NCI-H82 (cell line): ENCODE results near the gene TASOR.
"Not testable (repeated sequence)": the region's sequence is repeated elsewhere in the genome, so short reads cannot be mapped to it uniquely, and the experiment has no call there.

Experiments used
- DNase-seq: peaks from one replicate; lab custom pipeline; 2025; lab: John Stamatoyannopoulos, UW

Gene TASOR

GRCh38 chr3:56683122-56683817 lies at the start of gene TASOR:
Gene TASOR (minus strand): TSS chr3:56683265. CDS start chr3:56683006, 259 bp downstream.
- peak; percentile 82 for DNase-seq

GRCh38 chr3:56732109-56732508 lies 49.0 kb upstream of the TASOR start:
- no peak for DNase-seq

- no peak for DNase-seq
These were observed 42.1 kb upstream of the TASOR start for GRCh38 chr3:56725175-56725574.

GRCh38 chr3:56724676-56725075 lies 41.6 kb upstream of the TASOR start:
- no peak for DNase-seq

- DNase-seq = no peak
These were observed 37.8 kb upstream of the TASOR start for GRCh38 chr3:56720849-56721248.

- DNase-seq = not testable (repeated sequence)
These were observed 35.7 kb upstream of the TASOR start for GRCh38 chr3:56718809-56719208.

- DNase-seq = no peak
These were observed 28.3 kb upstream of the TASOR start for GRCh38 chr3:56711344-56711743.

- DNase-seq = not testable (repeated sequence)
These were observed 24.3 kb upstream of the TASOR start for GRCh38 chr3:56707412-56707811.

- DNase-seq = no peak
These were observed 23.6 kb upstream of the TASOR start for GRCh38 chr3:56706629-56707028.

GRCh38 chr3:56704706-56705105 lies 21.6 kb upstream of the TASOR start:
- DNase-seq = no peak

GRCh38 chr3:56702490-56703315 lies 19.6 kb upstream of the TASOR start:
- DNase-seq = peak; percentile 79

- peak; percentile 72 for DNase-seq
These were observed 17.1 kb upstream of the TASOR start for GRCh38 chr3:56700151-56700550.

- DNase-seq = no peak
These were observed 12.0 kb upstream of the TASOR start for GRCh38 chr3:56694867-56695683.

GRCh38 chr3:56693750-56694149 lies 10.7 kb upstream of the TASOR start:
- no peak for DNase-seq

GRCh38 chr3:56692520-56693433 lies 9.7 kb upstream of the TASOR start:
- DNase-seq = not testable (repeated sequence)

- not testable (repeated sequence) for DNase-seq
These were observed 8.9 kb upstream of the TASOR start for GRCh38 chr3:56692001-56692365.

GRCh38 chr3:56691165-56692000 lies 8.3 kb upstream of the TASOR start:
- no peak for DNase-seq

GRCh38 chr3:56689303-56689702 lies 6.2 kb upstream of the TASOR start:
- no peak for DNase-seq

- DNase-seq = no peak
These were observed 5.1 kb upstream of the TASOR start for GRCh38 chr3:56688191-56688590.

- no peak for DNase-seq
These were observed 964 bp upstream of the TASOR start for GRCh38 chr3:56684029-56684428.
